Gastroesophageal sphincter (tissue), 3 donors: ENCODE results near the gene CRELD2.

Experiments
- CTCF ChIP-seq, 4 experiments: fragments of 200-600 bp in 2 of 4; fragments of 450-650 bp in 2 of 4; sonication (generic) in 1 of 4; IDR thresholded peaks; one replicate each; pipeline ENCODE4 v1.5.1; 2017 to 2019; ENCODE audit warnings: antibody characterized with exemption in 4 of 4, mild to moderate bottlenecking in 2 of 4, moderate library complexity in 2 of 4
- POLR2A ChIP-seq, 2 donors: fragments of 450-650 bp; IDR thresholded peaks; one replicate each; pipeline ENCODE4 v1.6.1; 2017; ENCODE audit warnings: antibody characterized with exemption in 2 of 2, mild to moderate bottlenecking in 2 of 2, moderate library complexity in 1 of 2

GRCh38 chr22:49915610-49916009 is 2.8 kb upstream of the CRELD2 start:
- no peak for TF ChIP-seq POLR2A (IDR thresholded peaks at IDR 0.05)
- no peak for TF ChIP-seq CTCF (IDR thresholded peaks at IDR 0.05)
